Measurements from ENCODE around the gene ZNF532.
"Not testable (repeated sequence)": the region's sequence is repeated elsewhere in the genome, so short reads cannot be mapped to it uniquely, and the experiment has no call there.

The ZNF532 gene

GRCh38 chr18:59001166-59001565 lies 136.5 kb downstream of the ZNF532 start:
- DNase-seq (ENCODE audit: low read depth in 2 of 2): no peak

- no peak for DNase-seq (ENCODE audit: low read depth in 2 of 2)
These were observed 137.0 kb downstream of the ZNF532 start for GRCh38 chr18:59001721-59002120.

GRCh38 chr18:59002974-59003594 lies 138.4 kb downstream of the ZNF532 start:
- no peak for DNase-seq (ENCODE audit: low read depth in 2 of 2)

DNA sequence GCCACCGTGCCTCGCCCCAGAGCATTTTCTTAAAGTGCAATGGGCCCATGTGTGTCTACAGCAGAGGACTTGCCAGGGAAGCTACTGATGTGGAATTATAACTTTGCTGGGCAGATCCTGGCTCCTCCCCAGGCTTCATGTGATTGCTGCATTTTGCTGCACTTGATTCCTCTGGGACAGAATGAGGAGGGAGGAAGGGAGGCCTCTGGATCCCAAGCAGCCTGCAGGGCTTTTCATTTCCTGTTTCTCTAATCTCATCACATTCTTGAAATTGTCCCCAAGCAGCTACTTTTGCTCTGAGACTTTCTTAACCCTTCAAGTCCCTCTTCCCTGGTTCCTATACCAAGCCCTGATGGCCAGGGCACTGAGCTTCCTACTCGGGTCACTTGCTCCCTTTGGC lies 140.6 kb downstream of the ZNF532 start:
- DNase-seq (ENCODE audit: low read depth in 2 of 2): no peak

DNA sequence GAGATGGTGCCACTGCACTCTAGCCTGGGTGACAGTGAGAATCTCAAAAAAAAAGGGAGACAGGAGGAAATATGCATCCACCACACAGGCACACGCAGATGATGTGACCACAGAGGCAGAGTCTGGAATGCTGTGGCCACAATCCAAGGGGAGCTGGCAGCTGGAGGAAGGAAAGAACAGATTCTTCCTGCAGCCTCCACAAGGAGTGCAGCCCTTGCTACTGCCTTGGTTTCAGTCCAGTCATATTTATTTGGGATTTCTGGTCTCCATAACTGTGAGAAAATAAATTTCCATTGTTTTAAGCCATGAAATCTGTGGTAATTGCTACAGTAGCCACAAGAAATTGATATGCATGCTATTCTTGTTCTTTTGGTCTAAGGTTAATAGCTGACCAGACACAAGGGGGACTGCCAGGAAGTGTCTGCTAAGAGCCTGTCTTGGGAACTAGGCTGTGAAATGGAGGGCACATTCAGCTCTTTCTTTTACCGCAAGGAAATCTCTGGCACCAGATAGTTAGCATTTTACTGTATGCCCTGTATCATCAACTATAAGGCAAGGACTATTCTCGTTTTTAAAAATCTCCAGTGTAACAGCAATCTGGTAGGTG lies 141.9 kb downstream of the ZNF532 start:
- no peak for DNase-seq (ENCODE audit: low read depth in 2 of 2)

GRCh38 chr18:59008302-59008974 lies 143.8 kb downstream of the ZNF532 start:
- DNase-seq (ENCODE audit: low read depth in 2 of 2): no peak

DNA sequence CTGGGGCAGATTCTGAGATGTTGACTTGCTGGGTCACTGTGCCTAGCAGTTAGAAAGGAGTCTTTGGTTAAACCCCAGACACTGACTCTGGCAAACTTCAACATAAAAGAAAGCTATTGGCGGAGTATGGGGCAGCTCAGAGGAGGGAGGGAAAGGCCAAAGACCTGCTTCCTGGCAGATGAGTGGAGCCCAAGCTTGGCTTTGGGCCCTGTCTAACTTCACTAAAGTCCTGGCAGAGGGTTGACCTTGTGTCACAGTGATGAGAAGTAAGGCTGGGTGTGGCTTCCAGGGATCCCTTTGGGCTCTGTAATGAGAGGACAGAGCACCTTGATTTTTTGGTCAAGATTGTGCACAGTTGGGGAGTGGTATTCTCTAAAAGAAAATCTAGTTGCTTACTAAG lies 145.2 kb downstream of the ZNF532 start:
- DNase-seq (ENCODE audit: low read depth in 2 of 2): no peak

DNA sequence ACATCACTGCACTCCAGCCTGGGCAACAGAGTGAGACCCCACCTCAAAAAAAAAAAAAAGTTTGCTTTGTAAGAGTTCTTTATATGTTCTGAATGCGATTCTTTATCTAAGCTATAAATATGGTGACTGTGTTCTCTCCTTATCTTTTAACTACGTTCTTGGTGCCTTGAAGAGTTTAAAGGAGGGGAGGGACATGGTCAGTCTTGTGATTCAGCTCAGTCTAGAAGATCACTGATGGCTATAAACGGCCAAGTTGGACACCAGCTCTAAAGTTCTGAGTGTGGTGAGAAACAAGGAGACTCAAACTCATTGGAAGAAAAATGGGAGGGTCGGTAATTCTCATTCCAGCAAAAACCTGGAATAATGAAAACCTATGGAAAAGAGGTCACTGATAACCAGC lies 146.6 kb downstream of the ZNF532 start:
- no peak for DNase-seq (ENCODE audit: low read depth in 2 of 2)

DNA sequence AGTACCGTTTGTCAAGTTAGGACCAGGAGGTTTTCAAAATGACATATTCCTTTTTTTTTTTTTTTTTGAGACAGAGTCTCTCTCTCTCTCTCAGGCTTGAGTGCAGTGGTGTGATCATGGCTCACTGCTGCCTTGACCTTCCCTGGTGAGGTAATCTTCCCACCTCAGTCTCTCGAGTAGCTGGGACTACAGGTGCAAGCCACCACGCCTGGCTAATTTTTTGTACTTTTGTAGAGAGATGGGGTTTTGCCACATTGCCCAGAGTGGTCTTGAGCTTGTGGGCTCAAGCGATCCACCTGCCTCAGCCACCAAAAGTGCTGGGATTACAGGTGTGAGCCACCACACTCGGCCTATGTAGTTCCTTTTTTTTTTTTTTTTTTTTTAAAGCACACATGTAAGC lies 147.1 kb downstream of the ZNF532 start:
- DNase-seq (ENCODE audit: low read depth in 2 of 2): no peak

DNA sequence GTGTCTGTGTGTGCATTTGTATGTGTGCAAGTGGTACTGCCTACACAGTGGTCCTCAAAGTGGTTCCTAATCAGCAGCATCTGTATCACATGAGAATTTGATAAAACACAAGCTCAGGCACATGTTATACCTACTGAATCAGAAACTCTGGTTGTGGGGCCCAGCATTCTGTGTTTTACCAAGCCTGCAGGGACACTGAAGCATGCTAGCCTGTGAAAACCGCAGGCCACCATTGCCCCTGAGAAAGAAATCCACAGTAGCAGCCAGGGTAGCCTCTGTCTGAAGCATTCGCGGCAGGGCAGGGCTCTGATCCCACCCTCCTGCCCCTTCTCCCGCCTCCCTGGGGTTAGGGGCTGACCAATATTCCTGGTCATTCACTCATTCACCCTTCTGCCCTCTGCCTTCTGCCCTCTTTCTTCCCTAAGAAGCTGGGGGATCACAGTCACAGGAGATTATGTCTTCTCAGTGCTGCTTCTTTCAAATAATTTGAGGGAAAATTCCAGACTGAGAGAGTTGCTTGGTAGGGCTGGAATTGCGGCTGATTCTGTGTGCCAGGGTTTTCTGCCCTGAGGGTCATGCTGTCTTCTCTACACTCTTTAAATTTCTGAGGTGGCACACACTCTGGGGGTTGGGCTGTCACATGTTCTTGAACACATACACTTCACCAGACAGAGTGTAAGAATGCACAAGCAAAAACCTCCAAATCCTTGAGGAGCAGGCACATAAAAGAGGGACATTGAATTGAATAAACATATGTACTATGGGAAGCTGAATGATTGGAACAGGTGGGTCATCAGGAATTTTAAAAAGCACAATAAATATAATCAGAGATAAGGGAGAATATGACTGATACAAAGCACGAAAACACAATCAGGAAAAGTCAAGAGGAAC lies 148.4 kb downstream of the ZNF532 start:
- no peak for DNase-seq (ENCODE audit: low read depth in 2 of 2)

DNA sequence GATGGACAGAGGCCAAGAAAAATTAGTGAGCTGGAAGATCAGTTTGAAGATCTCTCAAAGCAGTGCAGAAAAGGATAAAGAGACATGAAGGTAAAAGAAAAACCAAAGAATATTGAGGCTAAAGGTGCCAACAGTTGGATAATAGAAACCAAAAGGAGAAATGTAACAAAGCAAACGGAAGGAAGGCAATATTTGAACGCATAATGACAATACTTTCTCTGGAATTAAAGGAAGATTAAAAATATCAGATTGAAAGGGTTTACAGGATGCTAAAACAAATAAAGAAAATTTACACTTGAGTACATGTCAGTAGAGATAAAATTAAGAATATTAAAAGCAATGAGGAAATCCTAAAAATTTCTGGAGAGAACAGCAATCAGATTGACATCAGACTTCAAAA lies 149.1 kb downstream of the ZNF532 start:
- DNase-seq (ENCODE audit: low read depth in 2 of 2): no peak

- DNase-seq (ENCODE audit: low read depth in 2 of 2): no peak
These were observed 151.0 kb downstream of the ZNF532 start for GRCh38 chr18:59015531-59016152.

DNA sequence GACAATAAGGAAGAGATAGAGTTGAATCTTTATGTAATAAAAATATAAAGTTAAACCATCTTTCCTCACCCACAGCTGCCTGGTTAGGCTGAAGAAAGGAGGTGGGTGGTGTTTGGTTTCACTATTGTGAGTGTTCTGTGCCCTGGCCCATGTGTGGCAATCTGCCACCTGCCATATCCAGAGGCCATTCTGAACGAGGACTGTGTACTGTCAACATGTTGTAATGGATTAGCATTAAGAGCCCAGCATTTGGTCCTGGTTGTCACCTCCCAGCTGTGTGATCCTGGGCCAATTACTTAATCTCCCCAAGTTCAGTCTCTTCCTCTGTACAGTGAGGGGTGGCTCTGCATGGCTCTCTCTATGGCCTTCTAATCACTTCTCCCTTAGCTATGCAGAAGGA lies 156.8 kb downstream of the ZNF532 start:
- DNase-seq (ENCODE audit: low read depth in 2 of 2): no peak

GRCh38 chr18:59022167-59022945 lies 157.7 kb downstream of the ZNF532 start:
- no peak for DNase-seq (ENCODE audit: low read depth in 2 of 2)

DNA sequence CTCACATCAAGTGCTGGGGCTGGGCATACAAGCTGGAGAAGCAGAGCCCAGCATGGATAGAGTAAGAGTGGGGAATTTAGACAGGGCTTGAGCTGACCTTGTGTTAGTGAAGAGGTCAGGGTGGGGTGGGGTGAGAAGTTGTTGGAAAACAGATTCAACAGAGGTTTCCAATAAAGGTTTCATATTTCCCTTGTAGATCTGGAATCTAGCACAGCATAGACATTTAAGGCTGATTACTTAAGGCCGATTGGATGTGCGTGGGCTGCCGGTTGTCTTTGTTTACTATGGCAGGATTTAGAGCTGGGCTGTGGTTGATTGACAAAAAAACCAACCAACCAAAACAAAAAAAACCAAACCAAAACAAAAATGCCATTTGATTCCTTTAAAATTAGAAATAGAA lies 160.2 kb downstream of the ZNF532 start:
- DNase-seq (ENCODE audit: low read depth in 2 of 2): no peak

DNA sequence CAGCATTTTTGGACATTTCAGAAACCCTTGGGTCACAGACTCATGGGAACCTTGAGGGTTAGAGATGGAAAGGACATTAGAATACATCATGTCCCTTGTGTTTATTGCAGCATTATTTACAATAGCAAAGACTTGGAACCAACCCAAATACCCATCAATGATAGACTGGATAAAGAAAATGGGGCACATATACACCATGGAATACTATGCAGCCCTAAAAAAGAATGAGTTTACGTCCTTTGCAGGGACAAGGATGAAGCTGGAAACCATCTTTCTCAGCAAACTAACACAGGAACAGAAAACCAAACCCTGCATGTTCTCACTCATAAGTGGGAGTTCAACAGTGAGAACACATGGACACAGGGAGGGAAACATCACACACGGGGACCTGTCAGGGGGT lies 160.9 kb downstream of the ZNF532 start:
- not testable (repeated sequence) for DNase-seq (ENCODE audit: low read depth in 2 of 2)

- no peak for DNase-seq (ENCODE audit: low read depth in 2 of 2)
These were observed 161.7 kb downstream of the ZNF532 start for GRCh38 chr18:59026364-59026763.

DNA sequence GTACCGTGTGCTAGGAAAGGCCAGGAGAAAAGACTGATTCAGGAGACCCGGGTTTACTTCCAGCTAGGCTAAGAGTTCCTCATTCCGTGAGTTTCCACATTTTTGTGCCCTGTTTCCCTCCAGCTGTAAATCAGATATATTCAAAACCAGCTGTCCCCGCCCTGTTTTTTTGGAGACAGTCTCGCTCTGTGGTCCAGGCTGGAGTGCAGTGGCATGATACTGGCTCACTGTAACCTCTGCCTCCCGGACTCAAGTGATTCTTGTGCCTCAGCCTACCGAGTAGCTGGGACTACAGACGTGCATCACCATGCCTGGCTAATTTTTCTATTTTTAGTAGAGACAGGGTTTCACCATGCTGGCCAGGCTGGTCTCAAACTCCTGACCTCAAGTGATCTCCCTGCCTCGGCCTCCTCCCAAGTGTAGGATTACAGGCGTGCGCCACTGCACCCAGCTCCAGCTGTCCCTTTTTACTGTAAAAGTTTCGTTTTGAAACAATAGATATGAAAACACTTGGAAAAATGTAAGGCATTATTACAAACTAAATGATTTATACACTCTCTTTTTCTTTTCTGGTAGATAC lies 162.2 kb downstream of the ZNF532 start:
- DNase-seq (ENCODE audit: low read depth in 2 of 2): no peak

GRCh38 chr18:59029663-59030429 lies 165.2 kb downstream of the ZNF532 start:
- DNase-seq (ENCODE audit: low read depth in 2 of 2): no peak

DNA sequence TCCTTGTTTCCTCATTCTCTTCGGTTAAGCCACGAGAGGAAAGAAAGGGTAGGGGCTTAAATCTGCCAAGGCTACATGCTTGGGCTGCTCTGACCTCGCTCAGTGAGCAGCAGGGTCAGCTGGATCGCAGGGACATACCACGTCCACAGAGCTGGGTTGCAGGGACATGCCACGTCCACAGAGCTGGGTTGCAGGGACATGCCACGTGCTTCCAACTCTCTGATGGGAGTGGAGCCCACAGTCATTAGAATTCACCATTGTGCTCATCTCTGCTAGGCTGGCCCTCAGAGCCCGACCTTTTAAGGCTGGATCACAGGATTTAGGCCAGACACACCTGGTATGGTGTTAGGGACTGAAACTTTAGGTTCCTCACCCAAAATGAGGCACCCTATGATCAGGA lies 167.6 kb downstream of the ZNF532 start:
- no peak for DNase-seq (ENCODE audit: low read depth in 2 of 2)

Measured in stimulated activated CD8-positive, alpha-beta memory T cell treated with anti-CD3 and anti-CD28 coated beads, Interleukin-7, amount 100 ng/mL, for 1 hour (primary cell).